Measurements from ENCODE around the gene KIAA1958. TPM values are rescaled to one million over a fixed set of nuclear protein-coding genes. Genes with fewer than 3 reads are reported as not detected.
"Not testable (repeated sequence)": the region's sequence is repeated elsewhere in the genome, so short reads cannot be mapped to it uniquely, and the experiment has no call there.

The KIAA1958 gene
- total RNA-seq, 1 donor from 2014 or later, result 14.2 TPM

DNA sequence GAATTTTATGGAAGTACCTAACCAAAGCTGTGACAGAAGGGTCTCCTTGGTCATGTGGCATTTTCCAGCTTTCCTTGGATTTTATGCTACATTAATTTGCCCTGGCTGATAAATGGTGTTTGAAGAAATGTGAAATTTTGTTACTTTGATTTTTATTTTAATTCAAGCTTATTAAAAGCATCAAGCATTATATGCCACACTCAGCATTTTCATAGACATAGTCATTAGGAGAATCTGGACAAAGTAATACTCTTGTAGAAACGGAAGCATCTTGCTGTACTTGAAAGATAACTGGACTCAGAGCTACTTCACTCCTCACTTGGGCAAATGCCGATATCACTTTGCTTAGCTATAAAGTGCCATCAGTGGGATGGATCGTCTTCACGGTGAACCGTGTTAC is 177.1 kb downstream of the KIAA1958 start:
- Histone ChIP-seq H3K9me3 (no peaks in the 10 kb centered on the region), H3K27me3 (no peaks in the 10 kb centered on the region), H3K4me1 (no peaks in the 10 kb centered on the region), H3K36me3 (no peaks in the 10 kb centered on the region), H3K4me3 (no peak overlapping the region), H3K27ac (no peak overlapping the region)
- intact Hi-C loops (cut with DNase I), result no loop called here
- TF ChIP-seq, protein P1, sequence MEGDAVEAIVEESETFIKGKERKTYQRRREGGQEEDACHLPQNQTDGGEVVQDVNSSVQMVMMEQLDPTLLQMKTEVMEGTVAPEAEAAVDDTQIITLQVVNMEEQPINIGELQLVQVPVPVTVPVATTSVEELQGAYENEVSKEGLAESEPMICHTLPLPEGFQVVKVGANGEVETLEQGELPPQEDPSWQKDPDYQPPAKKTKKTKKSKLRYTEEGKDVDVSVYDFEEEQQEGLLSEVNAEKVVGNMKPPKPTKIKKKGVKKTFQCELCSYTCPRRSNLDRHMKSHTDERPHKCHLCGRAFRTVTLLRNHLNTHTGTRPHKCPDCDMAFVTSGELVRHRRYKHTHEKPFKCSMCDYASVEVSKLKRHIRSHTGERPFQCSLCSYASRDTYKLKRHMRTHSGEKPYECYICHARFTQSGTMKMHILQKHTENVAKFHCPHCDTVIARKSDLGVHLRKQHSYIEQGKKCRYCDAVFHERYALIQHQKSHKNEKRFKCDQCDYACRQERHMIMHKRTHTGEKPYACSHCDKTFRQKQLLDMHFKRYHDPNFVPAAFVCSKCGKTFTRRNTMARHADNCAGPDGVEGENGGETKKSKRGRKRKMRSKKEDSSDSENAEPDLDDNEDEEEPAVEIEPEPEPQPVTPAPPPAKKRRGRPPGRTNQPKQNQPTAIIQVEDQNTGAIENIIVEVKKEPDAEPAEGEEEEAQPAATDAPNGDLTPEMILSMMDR (IDR thresholded peaks at IDR 0.05), result no peak
- ATAC-seq (no peak), DNase-seq (no peak)

DNA sequence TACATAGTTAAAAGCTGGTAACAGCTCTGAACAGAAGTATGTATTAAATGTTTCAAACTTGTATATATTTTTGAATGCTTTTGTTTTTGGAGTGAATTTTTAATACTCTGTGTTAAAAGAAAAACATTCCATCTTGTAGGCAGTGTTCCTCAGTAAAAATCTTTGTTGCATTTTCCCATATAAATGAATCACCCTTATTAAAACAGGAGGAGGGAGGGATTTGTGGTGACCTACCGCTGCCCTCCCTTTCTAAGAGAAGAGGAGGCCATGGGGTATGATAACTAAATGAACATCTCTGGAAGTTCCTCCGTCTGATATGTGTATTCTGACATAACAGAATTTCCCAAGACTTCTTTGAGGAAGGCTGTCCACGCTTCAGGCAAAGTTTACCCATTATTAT is 177.9 kb downstream of the KIAA1958 start:
- ATAC-seq (no peak), DNase-seq (no peak)
- H3K9me3 ChIP-seq, result no peaks in the 10 kb centered on the region
- H3K27me3 ChIP-seq, result no peaks in the 10 kb centered on the region
- no peaks in the 10 kb centered on the region for H3K4me1 ChIP-seq
- intact Hi-C loops (cut with DNase I), result no loop called here
- no peak overlapping the region for H3K4me3 ChIP-seq
- TF ChIP-seq, protein P1 (IDR thresholded peaks at IDR 0.05), result no peak
- no peaks in the 10 kb centered on the region for H3K36me3 ChIP-seq
- H3K27ac ChIP-seq, result no peak overlapping the region

DNA sequence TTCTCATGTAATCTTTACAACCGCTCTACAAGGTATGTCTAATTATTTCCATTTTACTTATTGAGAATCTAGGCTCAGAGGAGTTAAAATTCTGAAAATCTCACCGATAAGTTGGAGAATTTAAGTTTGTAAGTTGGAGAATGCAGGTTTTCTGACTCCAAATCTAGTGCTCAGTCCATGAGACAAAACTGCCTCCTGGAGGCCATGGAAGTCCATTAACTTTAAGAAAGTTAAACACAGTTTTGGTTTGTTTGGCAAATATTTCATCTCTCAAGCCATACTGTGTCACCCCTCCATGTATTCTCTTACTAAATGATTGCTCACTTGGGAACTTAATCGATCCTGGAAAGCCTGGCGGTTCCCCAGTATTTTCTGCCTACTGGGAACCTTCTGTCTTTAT is 178.7 kb downstream of the KIAA1958 start:
- TF ChIP-seq, protein P1 (IDR thresholded peaks at IDR 0.05), result peak; percentile 18
- no peaks in the 10 kb centered on the region for H3K36me3 ChIP-seq
- no peaks in the 10 kb centered on the region for H3K27me3 ChIP-seq
- H3K4me3 ChIP-seq, result no peak overlapping the region
- DNase-seq, result no peak
- H3K27ac ChIP-seq, result no peak overlapping the region
- intact Hi-C loops (cut with DNase I), result no loop called here
- H3K4me1 ChIP-seq, result no peaks in the 10 kb centered on the region
- H3K9me3 ChIP-seq, result no peaks in the 10 kb centered on the region
- ATAC-seq, result no peak

DNA sequence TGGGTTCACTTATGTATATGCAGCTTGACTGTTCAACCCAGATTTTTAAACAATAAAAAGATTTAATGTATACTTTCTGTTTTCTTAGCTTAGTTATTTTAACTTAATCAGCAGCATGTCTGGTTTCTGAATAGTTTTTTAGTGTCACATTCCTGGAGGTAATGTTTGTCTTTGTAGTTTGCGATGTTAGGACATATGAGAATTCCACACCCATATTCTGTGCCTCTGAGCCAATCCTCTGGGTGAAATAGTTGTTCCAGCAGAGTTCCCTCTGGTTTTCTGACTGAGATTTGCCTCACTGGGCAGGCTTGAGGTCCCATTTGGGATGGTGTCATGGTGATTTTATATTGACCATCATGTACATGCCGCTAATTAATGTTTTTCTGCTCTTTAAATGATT is 182.7 kb downstream of the KIAA1958 start:
- no peak overlapping the region for H3K4me3 ChIP-seq
- no peaks in the 10 kb centered on the region for H3K9me3 ChIP-seq
- no peaks in the 10 kb centered on the region for H3K36me3 ChIP-seq
- no peaks in the 10 kb centered on the region for H3K4me1 ChIP-seq
- no peak overlapping the region for H3K27ac ChIP-seq
- no peaks in the 10 kb centered on the region for H3K27me3 ChIP-seq
- intact Hi-C loops (cut with DNase I), result no loop called here
- TF ChIP-seq, protein P1 (IDR thresholded peaks at IDR 0.05), result no peak
- DNase-seq (no peak), ATAC-seq (no peak)

DNA sequence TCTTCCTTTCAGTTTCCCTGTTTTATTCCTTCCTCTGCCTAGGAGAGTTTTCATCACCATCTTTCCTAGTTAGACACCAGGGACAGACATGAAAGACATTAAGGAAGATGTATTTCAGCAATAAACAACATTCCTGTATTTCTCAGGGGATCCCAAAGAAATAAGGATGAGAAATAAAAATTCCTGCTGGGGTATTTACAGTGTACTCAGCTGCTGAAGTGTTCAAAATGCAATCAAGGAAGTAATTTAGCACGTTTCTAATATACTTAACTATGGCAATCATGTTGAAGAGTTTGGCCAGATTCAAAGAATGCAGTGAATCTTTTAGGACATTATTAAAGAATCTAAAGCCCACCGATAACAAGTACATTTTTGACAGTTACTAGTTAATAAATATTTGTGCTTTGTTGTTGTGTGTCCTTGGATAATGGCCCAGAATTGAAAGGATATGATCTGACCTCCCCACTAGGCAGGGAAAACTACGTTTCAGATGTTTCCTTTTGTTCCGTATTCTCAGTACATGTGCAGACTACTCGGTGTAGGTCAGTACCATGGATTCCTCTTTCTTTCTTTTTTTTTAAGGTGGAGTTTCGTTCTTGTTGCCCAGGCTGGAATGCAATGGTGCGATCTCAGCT is 184.5 kb downstream of the KIAA1958 start:
- no peak for ATAC-seq
- Histone ChIP-seq H3K27ac (no peak overlapping the region), H3K4me1 (no peaks in the 10 kb centered on the region), H3K36me3 (no peaks in the 10 kb centered on the region), H3K27me3 (no peaks in the 10 kb centered on the region), H3K4me3 (no peak overlapping the region), H3K9me3 (no peaks in the 10 kb centered on the region)
- TF ChIP-seq, protein P1 (IDR thresholded peaks at IDR 0.05), result no peak
- intact Hi-C loops (cut with DNase I), result no loop called here
- DNase-seq, result no peak

DNA sequence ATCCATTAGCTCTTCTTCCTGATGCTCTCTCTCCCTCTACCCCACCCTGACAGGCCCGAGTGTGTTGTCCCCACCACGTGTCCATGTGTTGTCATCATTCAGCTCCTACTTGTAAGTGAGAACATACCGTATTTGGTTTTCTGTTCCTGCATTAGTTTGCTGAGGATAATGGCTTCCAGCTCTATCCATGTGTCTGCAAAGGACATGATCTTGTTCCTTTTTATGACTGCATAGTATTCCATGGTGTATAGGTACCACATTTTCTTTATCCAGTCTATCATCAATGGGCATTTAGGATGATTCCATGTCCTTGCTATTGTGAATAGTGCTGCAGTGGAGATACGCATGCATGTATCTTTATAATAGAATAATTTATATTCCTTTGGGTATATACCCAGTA is 186.6 kb downstream of the KIAA1958 start:
- H3K36me3 ChIP-seq; H3K4me3 ChIP-seq; ATAC-seq; H3K27me3 ChIP-seq; H3K27ac ChIP-seq; DNase-seq; H3K4me1 ChIP-seq; H3K9me3 ChIP-seq; intact Hi-C loops (cut with DNase I): not testable (repeated sequence)
